Measurements from ENCODE around the gene CERS4.

DNA sequence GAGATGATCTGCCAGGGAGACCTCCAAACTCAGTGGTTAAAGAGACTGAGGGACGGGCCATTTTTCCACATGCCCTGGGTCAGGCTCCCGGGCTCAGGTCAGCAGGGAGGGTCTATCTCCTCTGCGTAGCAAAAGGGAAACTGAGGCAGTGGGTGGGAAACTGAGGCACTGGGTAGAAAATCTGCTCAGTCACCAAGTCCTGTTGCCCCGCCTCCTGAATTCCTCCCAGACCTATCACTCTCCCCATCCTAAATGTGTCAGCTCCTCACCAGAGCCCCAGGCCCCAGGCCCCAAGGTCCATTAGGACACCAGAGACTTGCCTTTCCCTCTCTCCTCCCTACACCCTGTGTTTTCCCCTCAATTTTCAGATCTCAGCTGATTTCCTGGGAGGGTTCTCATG lies 96.6 kb downstream of the CERS4 start:
- TF ChIP-seq, protein P1, sequence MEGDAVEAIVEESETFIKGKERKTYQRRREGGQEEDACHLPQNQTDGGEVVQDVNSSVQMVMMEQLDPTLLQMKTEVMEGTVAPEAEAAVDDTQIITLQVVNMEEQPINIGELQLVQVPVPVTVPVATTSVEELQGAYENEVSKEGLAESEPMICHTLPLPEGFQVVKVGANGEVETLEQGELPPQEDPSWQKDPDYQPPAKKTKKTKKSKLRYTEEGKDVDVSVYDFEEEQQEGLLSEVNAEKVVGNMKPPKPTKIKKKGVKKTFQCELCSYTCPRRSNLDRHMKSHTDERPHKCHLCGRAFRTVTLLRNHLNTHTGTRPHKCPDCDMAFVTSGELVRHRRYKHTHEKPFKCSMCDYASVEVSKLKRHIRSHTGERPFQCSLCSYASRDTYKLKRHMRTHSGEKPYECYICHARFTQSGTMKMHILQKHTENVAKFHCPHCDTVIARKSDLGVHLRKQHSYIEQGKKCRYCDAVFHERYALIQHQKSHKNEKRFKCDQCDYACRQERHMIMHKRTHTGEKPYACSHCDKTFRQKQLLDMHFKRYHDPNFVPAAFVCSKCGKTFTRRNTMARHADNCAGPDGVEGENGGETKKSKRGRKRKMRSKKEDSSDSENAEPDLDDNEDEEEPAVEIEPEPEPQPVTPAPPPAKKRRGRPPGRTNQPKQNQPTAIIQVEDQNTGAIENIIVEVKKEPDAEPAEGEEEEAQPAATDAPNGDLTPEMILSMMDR (IDR thresholded peaks at IDR 0.05) = no peak
- TF ChIP-seq POLR2A (IDR thresholded peaks at IDR 0.05) = no peak
